Measurements from ENCODE around the gene AGGF1. TPM values are rescaled to one million over a fixed set of nuclear protein-coding genes. Genes with fewer than 3 reads are reported as not detected.

AGGF1 gene
- total and polyA plus RNA-seq, 9 donors, result 9.0 to 22.8 (median 16.5) TPM

DNA sequence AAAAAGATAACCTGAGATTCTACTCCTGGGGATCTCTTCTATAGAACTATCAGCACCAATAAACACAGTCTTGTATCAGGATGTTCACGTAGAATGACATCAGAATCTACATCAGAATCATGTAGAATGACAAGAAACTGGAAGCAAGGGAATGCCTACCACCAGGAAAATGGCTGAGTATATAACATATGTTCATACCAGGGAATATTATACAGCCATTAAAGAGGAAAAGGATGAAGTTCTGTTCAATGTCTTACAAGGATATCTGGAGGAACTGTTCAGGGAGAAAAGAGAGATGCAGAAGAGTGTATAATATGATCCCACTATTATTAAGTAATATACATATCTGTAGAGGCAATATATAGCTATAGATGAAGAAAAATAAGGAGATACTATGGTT, 52.1 kb downstream of the AGGF1 start:
- no peak for TF ChIP-seq EP300 (IDR thresholded peaks at IDR 0.05)
- TF ChIP-seq, protein P1, sequence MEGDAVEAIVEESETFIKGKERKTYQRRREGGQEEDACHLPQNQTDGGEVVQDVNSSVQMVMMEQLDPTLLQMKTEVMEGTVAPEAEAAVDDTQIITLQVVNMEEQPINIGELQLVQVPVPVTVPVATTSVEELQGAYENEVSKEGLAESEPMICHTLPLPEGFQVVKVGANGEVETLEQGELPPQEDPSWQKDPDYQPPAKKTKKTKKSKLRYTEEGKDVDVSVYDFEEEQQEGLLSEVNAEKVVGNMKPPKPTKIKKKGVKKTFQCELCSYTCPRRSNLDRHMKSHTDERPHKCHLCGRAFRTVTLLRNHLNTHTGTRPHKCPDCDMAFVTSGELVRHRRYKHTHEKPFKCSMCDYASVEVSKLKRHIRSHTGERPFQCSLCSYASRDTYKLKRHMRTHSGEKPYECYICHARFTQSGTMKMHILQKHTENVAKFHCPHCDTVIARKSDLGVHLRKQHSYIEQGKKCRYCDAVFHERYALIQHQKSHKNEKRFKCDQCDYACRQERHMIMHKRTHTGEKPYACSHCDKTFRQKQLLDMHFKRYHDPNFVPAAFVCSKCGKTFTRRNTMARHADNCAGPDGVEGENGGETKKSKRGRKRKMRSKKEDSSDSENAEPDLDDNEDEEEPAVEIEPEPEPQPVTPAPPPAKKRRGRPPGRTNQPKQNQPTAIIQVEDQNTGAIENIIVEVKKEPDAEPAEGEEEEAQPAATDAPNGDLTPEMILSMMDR (IDR thresholded peaks at IDR 0.05), result no peak
- TF ChIP-seq POLR2A (IDR thresholded peaks at IDR 0.05), result no peak
- intact Hi-C loops (cut with DNase I), result no loop called here
- DNase-seq, result no peak
- no peaks in the 10 kb centered on the region for H3K4me1 ChIP-seq (ENCODE audit: insufficient read depth)
- 50 to 95% (median 51%) methylated on average over 1 of the region's 1 CpG for WGBS, 3 donors
- no peaks in the 10 kb centered on the region for H3K27me3 ChIP-seq
- no peak overlapping the region for H3K4me3 ChIP-seq
- H3K27ac ChIP-seq, result no peak overlapping the region
- no peaks in the 10 kb centered on the region for H3K9me3 ChIP-seq
- H3K36me3 ChIP-seq, result no peaks in the 10 kb centered on the region

DNA sequence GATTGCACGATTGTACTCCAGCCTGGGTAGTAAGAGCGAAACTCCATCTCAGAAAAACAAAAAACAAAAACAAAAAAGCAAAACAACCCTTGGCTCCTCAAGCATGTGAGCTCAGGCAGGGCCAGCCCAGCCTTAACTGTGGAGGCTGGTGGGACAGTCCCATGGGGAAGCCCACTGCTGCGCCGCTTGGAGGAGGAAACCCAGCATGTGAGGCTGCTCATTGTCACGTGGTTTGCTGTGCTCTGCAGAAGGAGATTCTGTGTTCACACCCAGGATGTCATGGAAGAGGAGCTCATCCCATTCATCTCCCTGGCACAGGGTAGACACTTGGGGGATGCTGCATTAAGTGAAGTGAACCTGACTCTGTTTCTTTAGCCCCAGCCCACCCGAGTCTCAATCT, 52.9 kb downstream of the AGGF1 start:
- Histone ChIP-seq H3K4me1 (ENCODE audit: insufficient read depth) (peaks cover 5% of the 10 kb centered on the region), H3K36me3 (no peaks in the 10 kb centered on the region), H3K27ac (no peak overlapping the region), H3K27me3 (no peaks in the 10 kb centered on the region), H3K9me3 (no peaks in the 10 kb centered on the region), H3K4me3 (no peak overlapping the region)
- intact Hi-C loops (cut with DNase I), result no loop called here
- WGBS, 3 donors, result 86 to 88% (median 87%) methylated on average over 6 of the region's 6 CpGs
- no peak for DNase-seq
- TF ChIP-seq, protein P1 (IDR thresholded peaks at IDR 0.05), result no peak
- TF ChIP-seq EP300 (IDR thresholded peaks at IDR 0.05), result no peak
- TF ChIP-seq POLR2A (IDR thresholded peaks at IDR 0.05), result no peak

DNA sequence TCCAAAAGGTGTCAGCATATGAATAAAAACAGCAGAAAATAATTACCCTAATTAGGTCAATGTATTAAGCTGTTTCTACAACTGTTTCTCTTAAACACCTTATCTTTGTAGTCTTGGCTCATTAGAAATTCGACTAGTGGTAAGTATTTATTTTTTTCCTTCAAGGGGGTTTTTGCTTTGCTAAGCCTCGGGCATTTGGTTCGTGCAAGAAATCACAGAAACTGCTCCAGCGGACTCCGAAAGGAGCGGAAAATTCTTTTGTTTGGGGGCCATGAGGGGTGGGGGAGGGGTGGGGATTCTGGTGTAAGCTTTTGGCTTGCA, 56.1 kb downstream of the AGGF1 start:
- Histone ChIP-seq H3K36me3 (no peaks in the 10 kb centered on the region), H3K27ac (peak overlapping the region; percentile 93 to 94)
- WGBS, 3 donors, result 0 to 2% (median 1%) methylated on average over 6 of the region's 6 CpGs

DNA sequence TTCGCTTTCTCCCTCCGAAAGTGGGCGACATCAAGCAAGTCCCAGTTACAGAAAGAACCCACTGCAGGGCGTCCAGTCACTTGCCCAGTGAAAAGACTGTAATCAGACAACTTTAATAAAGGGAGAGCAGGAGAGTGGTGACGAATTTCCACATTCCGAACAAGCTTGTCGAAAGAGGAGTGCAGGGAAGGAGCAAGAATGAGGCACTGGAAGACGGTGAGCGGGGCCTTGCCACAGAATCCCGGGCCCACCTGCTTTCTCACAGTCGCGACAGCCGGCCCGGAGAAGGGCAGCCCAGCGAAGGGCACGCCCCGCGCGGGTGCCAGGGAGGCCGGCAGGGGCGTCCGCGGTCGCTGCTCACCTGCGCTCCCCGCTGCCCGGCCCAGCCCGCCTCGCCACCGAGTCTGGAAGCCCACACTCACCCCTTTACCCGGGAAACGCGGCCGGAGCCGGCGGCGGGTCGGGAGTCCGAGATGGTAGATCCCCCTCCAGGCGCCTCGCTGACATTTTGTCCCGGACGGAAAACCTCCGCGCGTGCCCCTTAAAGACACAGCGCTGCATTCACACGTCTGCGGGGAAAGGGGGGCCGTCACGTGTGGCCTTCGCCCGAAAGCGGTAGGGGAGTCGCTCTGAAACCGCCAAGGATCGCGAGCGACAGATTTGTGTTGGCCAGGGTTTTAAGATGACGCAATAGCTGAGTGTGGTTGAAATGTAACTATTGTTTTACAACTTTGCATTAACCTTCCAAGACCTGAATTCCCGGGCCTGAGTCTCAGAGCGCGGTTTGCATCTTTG, 56.7 kb downstream of the AGGF1 start, which contains the start of gene ZBED3:
TSS of gene ZBED3 (minus strand) at position 597 of the 795 bp plus-strand sequence. CDS start 9,407 bp downstream, outside the sequence.
- intact Hi-C loops (cut with DNase I), result no loop called here
- H3K4me1 ChIP-seq (ENCODE audit: insufficient read depth), result peaks cover 5% of the 10 kb centered on the region
- DNase-seq, result peak; percentile 69 to 79 (median 75)
- WGBS, 3 donors, result 0 to 1% (median 0%) methylated on average over 58 to 63 of the region's 63 CpGs
- H3K27ac ChIP-seq, result peak within 1 kb of the TSS; percentile 93 to 94
- no peak for TF ChIP-seq POLR2A (IDR thresholded peaks at IDR 0.05)
- TF ChIP-seq, protein P1 (IDR thresholded peaks at IDR 0.05), result no peak
- no peak for TF ChIP-seq EP300 (IDR thresholded peaks at IDR 0.05)
- H3K36me3 ChIP-seq, result no peaks in the 10 kb centered on the region
- H3K4me3 ChIP-seq, result peak within 1 kb of the TSS; percentile 72
- no peaks in the 10 kb centered on the region for H3K27me3 ChIP-seq
- no peaks in the 10 kb centered on the region for H3K9me3 ChIP-seq

More for the DNA sequence above, 56.1 kb downstream of the AGGF1 start:
- peaks cover 5% of the 10 kb centered on the region for H3K4me1 ChIP-seq (ENCODE audit: insufficient read depth)
- intact Hi-C loops (cut with DNase I), result no loop called here
- TF ChIP-seq POLR2A (IDR thresholded peaks at IDR 0.05) (no peak), EP300 (IDR thresholded peaks at IDR 0.05) (no peak)
- TF ChIP-seq, protein P1 (IDR thresholded peaks at IDR 0.05), result no peak
- DNase-seq, result no peak
- H3K27me3 ChIP-seq, result no peaks in the 10 kb centered on the region
- no peaks in the 10 kb centered on the region for H3K9me3 ChIP-seq
- peak overlapping the region; percentile 72 for H3K4me3 ChIP-seq

All from ovary (tissue), 9 donors.